ENCODE measurements around the gene TYMP.

GRCh38 chr22:50567721-50568252, 38.0 kb upstream of the TYMP start:
- TF ChIP-seq CEBPB (IDR thresholded peaks at IDR 0.05), result no peak
- TF ChIP-seq, protein P1, sequence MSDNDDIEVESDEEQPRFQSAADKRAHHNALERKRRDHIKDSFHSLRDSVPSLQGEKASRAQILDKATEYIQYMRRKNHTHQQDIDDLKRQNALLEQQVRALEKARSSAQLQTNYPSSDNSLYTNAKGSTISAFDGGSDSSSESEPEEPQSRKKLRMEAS (IDR thresholded peaks at IDR 0.05), result no peak
- no peak for TF ChIP-seq CTCF (IDR thresholded peaks at IDR 0.05)
- TF ChIP-seq, protein P2, sequence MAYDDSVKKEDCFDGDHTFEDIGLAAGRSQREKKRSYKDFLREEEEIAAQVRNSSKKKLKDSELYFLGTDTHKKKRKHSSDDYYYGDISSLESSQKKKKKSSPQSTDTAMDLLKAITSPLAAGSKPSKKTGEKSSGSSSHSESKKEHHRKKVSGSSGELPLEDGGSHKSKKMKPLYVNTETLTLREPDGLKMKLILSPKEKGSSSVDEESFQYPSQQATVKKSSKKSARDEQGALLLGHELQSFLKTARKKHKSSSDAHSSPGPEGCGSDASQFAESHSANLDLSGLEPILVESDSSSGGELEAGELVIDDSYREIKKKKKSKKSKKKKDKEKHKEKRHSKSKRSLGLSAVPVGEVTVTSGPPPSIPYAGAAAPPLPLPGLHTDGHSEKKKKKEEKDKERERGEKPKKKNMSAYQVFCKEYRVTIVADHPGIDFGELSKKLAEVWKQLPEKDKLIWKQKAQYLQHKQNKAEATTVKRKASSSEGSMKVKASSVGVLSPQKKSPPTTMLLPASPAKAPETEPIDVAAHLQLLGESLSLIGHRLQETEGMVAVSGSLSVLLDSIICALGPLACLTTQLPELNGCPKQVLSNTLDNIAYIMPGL (CRISPR knock-in tag; IDR thresholded peaks at IDR 0.05; ENCODE audit: borderline replicate concordance), result no peak
- no peak for TF ChIP-seq SMC3 (IDR thresholded peaks at IDR 0.05)
- TF ChIP-seq NFE2L2 (conservative IDR thresholded peaks at IDR 0.05; ENCODE audit: low read length), result no peak
- no peak for TF ChIP-seq POLR2A (IDR thresholded peaks at IDR 0.05; ENCODE audit: low read length)
- TF ChIP-seq, protein P3, sequence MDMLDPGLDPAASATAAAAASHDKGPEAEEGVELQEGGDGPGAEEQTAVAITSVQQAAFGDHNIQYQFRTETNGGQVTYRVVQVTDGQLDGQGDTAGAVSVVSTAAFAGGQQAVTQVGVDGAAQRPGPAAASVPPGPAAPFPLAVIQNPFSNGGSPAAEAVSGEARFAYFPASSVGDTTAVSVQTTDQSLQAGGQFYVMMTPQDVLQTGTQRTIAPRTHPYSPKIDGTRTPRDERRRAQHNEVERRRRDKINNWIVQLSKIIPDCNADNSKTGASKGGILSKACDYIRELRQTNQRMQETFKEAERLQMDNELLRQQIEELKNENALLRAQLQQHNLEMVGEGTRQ (IDR thresholded peaks at IDR 0.05), result no peak

Measured in A549 (cell line).